A549 treated with CpdA at 1 μM for 4 hours (cell line): ENCODE data around the gene KRTAP16-1. TPM values are rescaled to one million over a fixed set of nuclear protein-coding genes. Genes with fewer than 3 reads are reported as not detected.

Experiments used
- total RNA-seq: library from RNA; stranded (reverse); fragments of 200-300 nt; extraction: Qiagen RNA extraction; gene quantifications from 5 replicates; pipeline ENCODE4 v1.2.3, GENCODE V29; 2022; ENCODE audit warnings: low read depth

Gene KRTAP16-1, protein sequence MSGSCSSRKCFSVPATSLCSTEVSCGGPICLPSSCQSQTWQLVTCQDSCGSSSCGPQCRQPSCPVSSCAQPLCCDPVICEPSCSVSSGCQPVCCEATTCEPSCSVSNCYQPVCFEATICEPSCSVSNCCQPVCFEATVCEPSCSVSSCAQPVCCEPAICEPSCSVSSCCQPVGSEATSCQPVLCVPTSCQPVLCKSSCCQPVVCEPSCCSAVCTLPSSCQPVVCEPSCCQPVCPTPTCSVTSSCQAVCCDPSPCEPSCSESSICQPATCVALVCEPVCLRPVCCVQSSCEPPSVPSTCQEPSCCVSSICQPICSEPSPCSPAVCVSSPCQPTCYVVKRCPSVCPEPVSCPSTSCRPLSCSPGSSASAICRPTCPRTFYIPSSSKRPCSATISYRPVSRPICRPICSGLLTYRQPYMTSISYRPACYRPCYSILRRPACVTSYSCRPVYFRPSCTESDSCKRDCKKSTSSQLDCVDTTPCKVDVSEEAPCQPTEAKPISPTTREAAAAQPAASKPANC
- not detected in 5 replicates for total RNA-seq

DNA sequence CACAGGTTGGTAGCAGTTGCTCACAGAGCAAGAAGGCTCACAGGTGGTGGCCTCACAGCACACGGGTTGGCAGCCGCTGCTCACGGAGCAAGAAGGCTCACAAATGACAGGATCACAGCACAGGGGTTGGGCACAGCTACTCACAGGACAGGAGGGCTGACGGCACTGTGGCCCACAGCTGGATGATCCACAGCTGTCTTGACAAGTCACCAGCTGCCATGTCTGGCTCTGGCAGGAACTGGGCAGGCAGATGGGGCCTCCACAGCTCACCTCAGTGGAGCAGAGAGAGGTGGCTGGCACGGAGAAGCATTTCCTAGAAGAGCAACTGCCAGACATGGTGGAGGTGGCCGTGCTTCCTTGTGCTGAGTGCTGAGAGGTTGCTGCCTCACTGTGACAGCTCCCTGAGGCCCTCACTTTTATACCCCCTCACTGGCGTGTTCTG lies at the start of gene KRTAP16-1:
Gene KRTAP16-1 (minus strand): TSS at position 392 of the 442 bp plus-strand sequence. CDS start 56 bp downstream, at position 336.

DNA sequence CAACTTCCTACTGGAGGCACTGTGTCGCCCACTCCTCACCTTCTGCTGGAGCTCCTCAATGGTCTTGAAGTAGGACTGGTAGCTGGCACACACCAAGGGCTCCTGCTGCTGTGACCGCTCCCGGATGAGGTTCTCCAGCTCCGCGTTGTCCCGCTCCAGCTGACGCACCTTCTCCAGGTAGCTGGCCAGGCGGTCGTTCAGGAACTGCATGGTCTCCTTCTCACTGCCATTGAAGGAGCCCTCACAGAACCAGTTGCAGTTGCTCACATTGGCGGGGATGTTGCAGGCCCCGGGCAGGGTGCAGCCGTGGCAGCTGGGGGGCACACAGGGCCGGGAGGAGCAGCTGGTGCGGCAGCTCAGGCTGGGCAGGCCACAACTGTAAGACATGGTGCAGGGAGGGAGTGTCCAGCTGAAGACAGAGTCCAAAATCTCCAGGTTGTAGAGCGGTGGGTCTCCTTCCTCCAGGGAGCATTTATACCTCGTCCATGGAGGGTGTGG lies 41.3 kb upstream of the KRTAP16-1 start, which contains the start of gene KRT33A:
Gene KRT33A (minus strand): TSS at position 448 of the 498 bp plus-strand sequence. CDS start 61 bp downstream, at position 387.

DNA sequence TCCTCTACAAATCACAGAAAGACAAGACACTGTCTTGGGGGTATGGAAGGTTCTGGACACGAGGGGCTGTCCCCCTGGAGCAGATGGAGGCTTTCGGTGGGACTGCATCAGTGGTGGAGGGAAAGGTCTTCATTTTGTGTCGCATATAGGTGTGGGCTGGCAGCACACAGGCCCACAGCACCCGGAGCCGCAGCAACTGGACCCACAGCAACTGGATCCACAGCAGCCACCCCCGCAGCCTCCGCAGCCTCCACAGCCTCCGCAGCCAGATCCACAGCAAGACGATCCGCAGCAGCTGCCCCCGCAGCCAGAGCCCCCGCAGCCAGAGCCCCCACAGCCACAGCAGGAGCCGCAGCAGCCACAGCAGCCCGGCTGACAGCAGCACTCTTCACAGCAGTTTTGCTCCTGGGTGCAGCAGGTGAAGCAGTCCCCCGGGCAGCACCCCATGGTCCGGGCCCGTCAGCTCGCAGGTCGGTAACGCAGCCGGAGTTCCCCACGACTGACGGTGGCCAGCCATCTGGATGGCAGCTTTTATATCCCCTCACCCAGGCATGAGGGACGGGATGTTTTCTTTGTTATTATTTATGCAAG lies 6.2 kb upstream of the KRTAP16-1 start, which contains the start of gene KRTAP17-1:
Gene KRTAP17-1 (minus strand): TSS at position 507 of the 591 bp plus-strand sequence. CDS start 60 bp downstream, at position 447.

DNA sequence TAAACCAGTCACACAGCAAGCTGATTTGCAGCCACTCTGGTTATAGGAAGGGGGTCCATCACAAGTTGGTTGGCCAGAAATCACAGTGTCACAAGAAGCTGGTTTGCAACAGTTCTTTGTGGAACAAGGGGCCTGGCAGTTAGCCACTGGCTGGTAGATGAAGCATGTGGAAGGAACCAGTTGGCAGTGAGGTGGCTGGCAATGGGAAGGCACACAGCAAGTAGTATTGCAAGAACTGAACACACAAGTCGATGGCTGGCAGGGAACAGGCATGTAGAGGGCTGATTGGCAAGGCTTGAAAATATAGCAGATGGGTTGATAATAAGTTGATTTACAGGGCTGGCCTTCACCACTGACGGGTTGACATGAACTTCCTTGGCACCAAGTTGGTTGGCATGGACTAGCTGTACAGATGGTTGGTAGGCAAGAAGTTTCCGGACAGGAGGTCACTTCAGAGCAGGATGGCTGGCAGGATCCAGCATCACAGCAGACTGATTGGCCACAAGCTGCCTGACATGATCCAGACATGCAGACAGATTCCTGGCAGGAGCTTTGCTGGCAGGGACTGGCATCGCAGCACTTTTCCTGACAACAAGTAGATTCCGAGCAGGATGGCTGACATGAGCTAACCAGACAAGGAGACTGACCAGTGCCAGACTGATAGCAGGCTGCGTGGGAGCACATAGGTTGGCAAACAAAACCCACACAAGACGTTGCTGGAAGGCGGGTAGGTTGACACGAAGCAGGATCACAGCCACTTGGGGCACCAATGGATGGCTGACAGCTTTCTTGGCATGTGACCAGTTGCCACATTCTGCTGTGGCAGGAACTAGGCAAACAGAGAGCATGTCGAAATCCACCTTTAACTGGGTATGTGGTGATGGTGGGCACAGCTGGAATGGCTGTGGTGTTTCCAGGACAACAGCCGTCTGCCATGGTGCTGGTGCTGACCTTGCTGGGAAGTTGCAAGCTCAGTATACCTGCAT lies 6.9 kb downstream of the KRTAP16-1 start, which contains the start of gene KRTAP29-1:
Gene KRTAP29-1 (minus strand): TSS at position 936 of the 986 bp plus-strand sequence. CDS start 0 bp downstream, at position 936.

DNA sequence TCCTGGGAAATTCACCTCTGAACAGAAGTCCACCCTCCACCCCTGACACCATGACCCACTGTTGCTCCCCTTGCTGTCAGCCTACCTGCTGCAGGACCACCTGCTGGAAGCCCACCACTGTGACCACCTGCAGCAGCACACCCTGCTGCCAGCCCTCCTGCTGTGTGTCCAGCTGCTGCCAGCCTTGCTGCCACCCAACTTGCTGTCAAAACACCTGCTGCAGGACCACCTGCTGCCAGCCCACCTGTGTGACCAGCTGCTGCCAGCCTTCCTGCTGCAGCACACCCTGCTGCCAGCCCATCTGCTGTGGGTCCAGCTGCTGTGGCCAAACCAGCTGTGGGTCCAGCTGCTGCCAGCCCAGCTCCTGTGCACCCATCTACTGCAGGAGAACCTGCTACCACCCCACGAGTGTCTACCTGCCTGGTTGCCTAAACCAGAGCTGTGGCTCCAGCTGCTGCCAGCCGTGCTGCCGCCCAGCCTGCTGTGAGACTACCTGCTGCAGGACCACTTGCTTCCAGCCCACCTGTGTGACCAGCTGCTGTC lies 33.4 kb downstream of the KRTAP16-1 start, which contains the start of gene KRTAP9-7:
Gene KRTAP9-7 (plus strand): TSS at position 51 of the 543 bp plus-strand sequence. CDS start 0 bp downstream, at position 51.

DNA sequence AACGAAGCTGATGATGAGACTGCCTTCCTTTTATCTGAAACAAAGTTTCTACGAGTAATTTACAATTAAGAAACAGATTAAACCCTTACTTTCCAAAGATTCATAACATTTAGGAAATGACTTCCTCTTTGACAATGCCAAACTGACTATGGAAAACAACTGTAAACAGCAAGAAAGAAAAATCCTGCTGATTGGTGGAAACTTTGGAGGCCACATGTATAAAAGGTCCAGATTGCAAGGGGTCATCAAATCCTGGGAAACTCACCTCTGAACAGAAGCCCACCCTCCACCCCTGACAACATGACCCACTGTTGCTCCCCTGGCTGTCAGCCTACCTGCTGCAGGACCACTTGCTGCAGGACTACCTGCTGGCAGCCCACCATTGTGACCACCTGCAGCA lies 44.0 kb downstream of the KRTAP16-1 start, which contains the start of gene KRTAP9-6:
Gene KRTAP9-6 (plus strand): TSS at position 301 of the 400 bp plus-strand sequence. CDS start 0 bp downstream, at position 301.

Other genes starting within 250 kb of the KRTAP16-1 start
- 0.08 TPM in 1 of 5 replicates, not detected in the others for gene KRTAP2-3, start 249.2 kb downstream of the KRTAP16-1 start, total RNA-seq
- gene KRTAP2-4, start 243.4 kb downstream of the KRTAP16-1 start, total RNA-seq = not detected in 5 replicates
- not detected in 5 replicates for gene KRTAP4-7, start 225.2 kb downstream of the KRTAP16-1 start, total RNA-seq
- 0.05 to 0.12 TPM in 2 of 5 replicates, not detected in the others for gene KRTAP4-8, start 211.2 kb downstream of the KRTAP16-1 start, total RNA-seq
- gene KRTAP4-16, start 207.1 kb downstream of the KRTAP16-1 start, total RNA-seq = not detected in 5 replicates
- not detected in 5 replicates for gene KRTAP4-9, start 203.9 kb downstream of the KRTAP16-1 start, total RNA-seq
- gene KRTAP4-11, start 190.9 kb downstream of the KRTAP16-1 start, total RNA-seq = not detected in 5 replicates
- not detected in 5 replicates for gene KRTAP4-12, start 185.1 kb downstream of the KRTAP16-1 start, total RNA-seq
- not detected in 5 replicates for gene KRTAP4-6, start 168.8 kb downstream of the KRTAP16-1 start, total RNA-seq
- gene KRTAP4-5, start 159.5 kb downstream of the KRTAP16-1 start, total RNA-seq = not detected in 5 replicates
- gene KRTAP4-4, start 148.6 kb downstream of the KRTAP16-1 start, total RNA-seq = not detected in 5 replicates
- gene KRTAP4-3, start 141.1 kb downstream of the KRTAP16-1 start, total RNA-seq = not detected in 5 replicates
- gene KRTAP4-2, start 131.1 kb downstream of the KRTAP16-1 start, total RNA-seq = not detected in 5 replicates
- 0.07 to 0.56 TPM (median 0.26 TPM) in 4 of 5 replicates, not detected in the other for gene KRTAP4-1, start 124.4 kb downstream of the KRTAP16-1 start, total RNA-seq
- gene KRTAP9-1, start 119.4 kb downstream of the KRTAP16-1 start, total RNA-seq = not detected in 5 replicates
- gene KRTAP9-2, start 82.7 kb downstream of the KRTAP16-1 start, total RNA-seq = not detected in 5 replicates
- not detected in 5 replicates for gene KRTAP9-3, start 76.9 kb downstream of the KRTAP16-1 start, total RNA-seq
- not detected in 5 replicates for gene KRTAP9-8, start 71.3 kb downstream of the KRTAP16-1 start, total RNA-seq
- not detected in 5 replicates for gene KRTAP9-4, start 59.6 kb downstream of the KRTAP16-1 start, total RNA-seq
- gene KRTAP9-9, start 53.9 kb downstream of the KRTAP16-1 start, total RNA-seq = not detected in 5 replicates
- gene KRTAP9-6, start 43.9 kb downstream of the KRTAP16-1 start, total RNA-seq = not detected in 5 replicates
- not detected in 5 replicates for gene KRTAP9-7, start 33.6 kb downstream of the KRTAP16-1 start, total RNA-seq
- gene KRTAP29-1, start 6.5 kb downstream of the KRTAP16-1 start, total RNA-seq = not detected in 5 replicates
- gene KRTAP17-1, start 6.4 kb upstream of the KRTAP16-1 start, total RNA-seq = not detected in 5 replicates
- not detected in 5 replicates for gene KRT33A, start 41.5 kb upstream of the KRTAP16-1 start, total RNA-seq
- 0.05 to 0.13 TPM (median 0.10 TPM) in 3 of 5 replicates, not detected in the others for gene KRT33B, start 60.5 kb upstream of the KRTAP16-1 start, total RNA-seq
- gene KRT34, start 73.0 kb upstream of the KRTAP16-1 start, total RNA-seq = 0.25 to 0.64 TPM (median 0.35 TPM) in 5 replicates
- not detected in 5 replicates for gene KRT31, start 88.3 kb upstream of the KRTAP16-1 start, total RNA-seq
- gene KRT37, start 115.3 kb upstream of the KRTAP16-1 start, total RNA-seq = not detected in 5 replicates
- gene KRT38, start 131.7 kb upstream of the KRTAP16-1 start, total RNA-seq = not detected in 5 replicates
- 0.06 to 0.08 TPM in 2 of 5 replicates, not detected in the others for gene KRT32, start 158.1 kb upstream of the KRTAP16-1 start, total RNA-seq
- gene KRT35, start 171.8 kb upstream of the KRTAP16-1 start, total RNA-seq = not detected in 5 replicates
- not detected in 5 replicates for gene KRT36, start 180.6 kb upstream of the KRTAP16-1 start, total RNA-seq
- 0.16 to 0.30 TPM (median 0.20 TPM) in 5 replicates for gene KRT13, start 196.3 kb upstream of the KRTAP16-1 start, total RNA-seq
- 3.5 to 6.2 TPM (median 5.4 TPM) in 5 replicates for gene KRT15, start 209.6 kb upstream of the KRTAP16-1 start, total RNA-seq
- gene KRT19, start 219.0 kb upstream of the KRTAP16-1 start, total RNA-seq = 43.9 to 68.3 TPM (median 57.0 TPM) in 5 replicates